ENCODE results near the gene ASNS.

ASNS gene

DNA sequence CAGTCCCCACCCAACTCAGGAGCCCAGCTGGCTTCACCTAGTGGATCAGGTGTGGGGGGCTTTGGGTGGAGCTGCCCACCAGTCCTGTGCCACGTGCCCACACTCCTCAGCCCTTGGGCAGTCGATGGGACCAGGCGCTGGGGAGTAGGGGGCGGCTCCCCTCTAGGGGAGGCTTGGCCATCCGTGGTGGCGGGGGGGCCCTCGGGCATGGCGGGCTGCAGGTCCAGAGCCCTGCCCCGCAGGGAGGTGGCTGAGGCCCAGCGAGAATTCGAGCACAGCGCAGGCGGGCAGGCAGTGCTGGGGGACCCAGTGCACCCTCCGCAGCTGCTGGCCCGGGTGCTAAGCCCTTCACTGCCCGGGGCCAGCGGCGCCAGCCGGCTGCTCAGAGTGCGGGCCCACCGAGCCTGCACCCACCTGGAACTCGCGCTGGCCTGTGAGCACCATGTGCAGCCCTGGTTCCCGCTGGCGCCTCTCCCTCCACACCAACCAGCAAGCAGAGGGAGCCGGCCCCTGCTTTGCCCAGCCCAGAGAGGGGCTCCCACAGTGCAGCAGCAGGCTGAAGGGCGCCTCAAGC lies 29.3 kb downstream of the ASNS start:
- no peak for DNase-seq (ENCODE audit: low spot score)

DNA sequence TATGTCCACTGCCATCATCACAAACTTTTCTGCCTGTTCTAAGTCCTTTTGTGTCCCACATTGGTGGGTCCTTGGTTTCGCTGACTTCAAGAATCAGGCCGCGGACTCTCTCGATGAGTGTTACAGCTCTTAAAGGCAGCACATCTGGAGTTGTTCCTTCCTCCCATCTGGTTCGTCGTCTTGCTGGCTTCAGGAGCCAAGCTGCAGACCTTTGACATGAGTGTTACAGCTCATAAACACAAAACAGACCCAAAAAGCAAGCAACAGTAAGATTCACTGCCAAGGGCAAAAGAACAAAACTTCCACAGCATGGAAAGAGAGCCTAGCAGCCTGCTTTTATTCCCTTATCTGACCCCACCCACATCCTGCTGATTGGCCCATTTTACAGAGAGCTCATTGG lies 30.2 kb downstream of the ASNS start:
- DNase-seq (ENCODE audit: low spot score): no peak

DNA sequence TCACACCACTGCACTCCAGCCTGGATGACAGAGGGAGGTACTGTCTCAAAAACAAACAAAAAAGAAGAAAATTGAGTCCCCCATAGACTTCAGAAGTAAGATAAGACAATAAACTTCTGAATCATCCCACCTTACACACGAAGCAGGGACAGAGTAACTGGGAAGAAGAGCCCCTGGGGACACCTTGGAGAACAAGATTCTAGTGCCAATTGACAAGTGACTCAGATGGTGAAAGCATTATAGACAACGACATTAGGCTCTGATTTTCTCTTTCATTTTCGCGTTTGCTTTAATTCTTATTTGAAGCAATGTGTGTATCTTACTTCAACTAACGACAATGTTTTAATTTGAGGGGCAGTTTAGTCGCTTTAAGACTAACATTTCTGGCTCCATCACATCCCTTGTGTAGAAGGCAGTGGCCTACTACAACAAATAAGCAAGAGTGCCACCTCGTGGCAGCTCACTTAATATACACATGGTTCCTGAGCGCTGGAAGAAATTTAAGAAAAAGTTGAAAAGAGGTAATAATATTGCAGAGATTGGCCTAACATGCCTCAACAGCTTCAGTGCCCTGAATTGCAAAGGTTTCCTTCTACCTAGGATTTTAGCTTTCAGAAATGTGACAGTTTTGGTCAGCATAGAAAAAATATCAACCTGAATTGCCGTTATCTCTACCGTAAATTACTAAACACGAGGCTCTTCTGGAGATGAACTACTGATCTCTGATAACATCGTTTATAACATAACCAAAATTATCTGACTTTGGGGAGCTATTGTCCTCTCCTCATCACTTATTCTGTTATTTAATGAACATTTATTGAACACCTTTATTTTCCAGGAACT lies 36.7 kb downstream of the ASNS start:
- DNase-seq (ENCODE audit: low spot score): peak; percentile 79

DNA sequence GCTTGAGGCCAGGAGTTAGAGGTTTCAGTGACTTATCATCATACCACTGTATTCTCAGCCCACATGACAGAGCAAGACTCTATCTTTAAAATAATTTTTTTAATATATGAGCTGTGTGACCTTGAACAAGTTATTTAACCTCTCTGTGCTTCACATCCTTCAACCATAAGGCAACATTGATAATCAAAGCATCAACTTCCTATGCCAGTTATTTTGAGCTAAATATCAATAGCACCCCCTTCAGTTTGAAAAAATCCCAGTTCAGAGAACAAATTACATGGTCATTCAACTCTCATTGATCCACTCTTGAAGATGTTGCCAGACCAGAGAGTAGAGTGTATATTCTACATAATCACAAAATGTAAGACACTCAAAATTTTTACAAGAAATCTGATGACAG lies 53.0 kb downstream of the ASNS start:
- no peak for DNase-seq (ENCODE audit: low spot score)

DNA sequence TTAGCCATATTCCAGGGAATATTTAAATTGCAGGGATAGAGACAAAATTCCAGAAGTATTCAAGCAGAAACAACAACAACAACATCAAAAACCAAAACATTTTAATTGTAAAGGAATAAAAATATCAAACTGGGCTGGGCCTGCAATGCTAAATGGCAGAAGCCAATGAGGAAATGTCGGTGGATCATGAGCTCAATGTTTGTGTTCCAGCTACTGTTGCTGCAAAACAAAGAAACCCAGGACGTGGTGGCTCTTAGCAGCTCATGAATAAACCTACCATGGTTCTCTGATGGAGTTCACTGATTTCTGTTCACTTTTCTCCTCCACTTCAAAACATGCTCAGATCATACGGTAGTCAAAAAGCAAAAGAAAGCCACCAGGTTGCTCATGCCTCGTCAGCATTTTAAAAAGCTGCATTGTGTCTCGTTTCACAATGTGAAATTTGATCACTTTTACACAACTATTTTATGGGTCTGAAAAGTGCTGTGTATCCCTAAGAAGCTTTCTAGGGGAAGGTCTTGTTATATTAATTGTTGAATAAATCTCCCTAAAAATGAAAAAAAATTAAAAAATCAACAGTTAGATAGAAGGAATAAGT lies 54.0 kb downstream of the ASNS start:
- DNase-seq (ENCODE audit: low spot score): no peak

Data from pons (tissue), 1 donor.